Ovary (tissue), 9 donors: ENCODE results near the gene CTDSP2. TPM values are rescaled to one million over a fixed set of nuclear protein-coding genes. Genes with fewer than 3 reads are reported as not detected.

Experiments used
- DNase-seq, 5 donors: peaks; one replicate each; pipeline ENCODE4 v3.0.0-alpha.2; 2019 to 2020
- H3K27ac ChIP-seq, 2 donors: fragments of 200-600 bp; one replicate each; pipeline versions ENCODE4 v1.5.1 to v1.8.0; 2019 to 2022
- H3K27me3 ChIP-seq: fragments of 200-600 bp; one replicate; pipeline ENCODE4 v1.8.0; 2022
- H3K36me3 ChIP-seq: fragments of 200-600 bp; sonication (generic); one replicate; pipeline ENCODE4 v1.5.1; 2019
- H3K4me1 ChIP-seq: one replicate; pipeline ENCODE4 v1.8.1; 2013; ENCODE audit warnings: mild to moderate bottlenecking, moderate library complexity; ENCODE audit not compliant: insufficient read depth
- H3K4me3 ChIP-seq: fragments of 200-600 bp; sonication (generic); one replicate; pipeline ENCODE4 v1.5.1; 2017
- H3K9me3 ChIP-seq, 2 donors: fragments of 200-600 bp in 1 of 2; sonication (generic) in 1 of 2; one replicate each; pipeline versions ENCODE4 v1.5.1 to v1.8.1; 2013 to 2019; ENCODE audit warnings: mild to moderate bottlenecking in 1 of 2, moderate library complexity in 1 of 2
- CTCF ChIP-seq, 3 donors: fragments of 450-650 bp in 2 of 3; fragments of 200-600 bp in 1 of 3; IDR thresholded peaks; one replicate each; pipeline versions ENCODE4 v1.5.1 to v1.8.0; 2016 to 2022; ENCODE audit warnings: antibody characterized with exemption in 3 of 3, mild to moderate bottlenecking in 1 of 3
- EP300 ChIP-seq: sonication (generic); formaldehyde crosslinking; IDR thresholded peaks from one replicate; pipeline ENCODE4 v1.6.1; 2017; ENCODE audit warnings: antibody characterized with exemption
- POLR2A ChIP-seq: fragments of 450-650 bp; IDR thresholded peaks from one replicate; pipeline ENCODE4 v1.6.1; 2017; ENCODE audit warnings: antibody characterized with exemption, mild to moderate bottlenecking, moderate library complexity
- WGBS, 3 donors: extraction: QIAGEN DNeasy Blood & Tissue Kit in 1 of 3; methylation state at CpG; one replicate each; pipeline versions ENCODE4 v1.1.5 to v1.1.7; 2013 to 2017; 5-methylcytosine and 5-hydroxymethylcytosine counted together
- intact Hi-C, 4 donors: fragments of 100-400 bp; cut with DNase I; formaldehyde crosslinking; loops; one replicate each; pipeline versions ENCODE4 v1.11.0 to v1.15.1; 2022 to 2023
- microRNA counts: library from miRNA; unstranded; fragments of <30 nt; microRNA quantifications from one replicate; lab custom pipeline; 2016
- microRNA-seq, 3 donors: library from miRNA; unstranded; fragments of <30 nt; microRNA quantifications; one replicate each; pipeline versions ENCODE4 to v1.2.0, GENCODE V29; 2019 to 2020
- polyA plus RNA-seq, 2 donors: library from polyadenylated mRNA; stranded (reverse); fragments of 200-250 nt in 1 of 2; fragments of 350-450 nt in 1 of 2; fragmentation: Illumina TruSeq in 1 of 2; extraction: RNeasy Lipid Tissue Mini Kit (QIAGEN cat#74804) in 1 of 2; gene quantifications; one replicate each; pipeline ENCODE4 v1.2.3, GENCODE V29; 2013 to 2014
- small RNA-seq: library from RNA; depleted of rRNA; stranded (forward); fragments of <200 nt; gene quantifications from one replicate; pipeline ENCODE3, GENCODE V24; 2016
- total RNA-seq, 7 donors: library from RNA; depleted of rRNA in 2 of 7; stranded (reverse); fragments of >200 nt in 2 of 7; fragmentation: NEBNext Ultra II Directional in 3 of 7; extraction: Animal tissue kit (Norgen Biotek cat#: 25700) in 3 of 7; gene quantifications; one replicate each; pipeline versions ENCODE4 v1.1.0 to v1.2.4, GENCODE V29; 2016 to 2023
- donor health status: DM: no; HTN: no; CAD: no; lungs with moderate emphysema.
- donor health status: DM: no; HTN: no; CAD: no.
- donor health status: Bipolar disorder and iron deficiency.
- donor health status: DM: yes; HTN: yes; CAD: no.
- donor health status: DM: no; HTN: no; CAD: no.
- donor health status: DM: yes; HTN: yes; CAD: no.

The CTDSP2 gene
- total and polyA plus RNA-seq, 9 donors: 73.1 to 212 (median 166) TPM

GRCh38 chr12:57771873-57772428 lies 74.6 kb downstream of the CTDSP2 start, which contains the start of gene METTL1:
Gene METTL1 (minus strand): TSS chr12:57772105. CDS start chr12:57772083, 22 bp downstream.
- no peaks in the 10 kb centered on the region for H3K9me3 ChIP-seq
- 0 to 1% (median 0%) methylated on average over 28 of the region's 28 CpGs for WGBS, 3 donors
- intact Hi-C loops: no loop called here

GRCh38 chr12:57771236-57771872 lies 75.2 kb downstream of the CTDSP2 start:
- intact Hi-C loops: no loop called here
- no peaks in the 10 kb centered on the region for H3K27me3 ChIP-seq
- H3K4me1 ChIP-seq: peaks cover 8% of the 10 kb centered on the region
- WGBS, 3 donors: 2% methylated on average over 16 of the region's 16 CpGs
- H3K36me3 ChIP-seq: no peaks in the 10 kb centered on the region
- H3K4me3 ChIP-seq: peak overlapping the region; percentile 86
- H3K9me3 ChIP-seq: no peaks in the 10 kb centered on the region
- peak overlapping the region; percentile 67 to 85 for H3K27ac ChIP-seq
- DNase-seq: peak; percentile 91 to 95 (median 93)
- TF ChIP-seq POLR2A: no peak
- TF ChIP-seq CTCF (IDR thresholded peaks at IDR 0.05): no peak
- TF ChIP-seq EP300: no peak

More at GRCh38 chr12:57771873-57772428, 74.6 kb downstream of the CTDSP2 start, which contains the start of gene METTL1:
- DNase-seq: peak; percentile 94 to 96 (median 95)
- TF ChIP-seq POLR2A: peak; percentile 69
- TF ChIP-seq EP300: no peak
- no peak for TF ChIP-seq CTCF (IDR thresholded peaks at IDR 0.05)
- no peaks in the 10 kb centered on the region for H3K36me3 ChIP-seq
- H3K27me3 ChIP-seq: no peaks in the 10 kb centered on the region
- H3K4me3 ChIP-seq: peak within 1 kb of the TSS; percentile 86
- H3K4me1 ChIP-seq: peaks cover 4% of the 10 kb centered on the region
- H3K27ac ChIP-seq: peak within 1 kb of the TSS; percentile 67 to 85

- WGBS, 3 donors: 80 to 89% (median 83%) methylated on average over 4 of the region's 4 CpGs
- H3K4me1 ChIP-seq: peaks cover 9% of the 10 kb centered on the region
- H3K9me3 ChIP-seq: no peaks in the 10 kb centered on the region
- intact Hi-C loops: no loop called here
- DNase-seq: no peak
- no peaks in the 10 kb centered on the region for H3K27me3 ChIP-seq
- H3K4me3 ChIP-seq: no peak overlapping the region
- H3K36me3 ChIP-seq: no peaks in the 10 kb centered on the region
- TF ChIP-seq CTCF (IDR thresholded peaks at IDR 0.05) (no peak), EP300 (no peak)
- peak overlapping the region in 1 of 2 donors; percentile 85 for H3K27ac ChIP-seq
Observed at GRCh38 chr12:57770734-57771133, 75.8 kb downstream of the CTDSP2 start.

MicroRNA genes within 50 kb of the gene (microRNA counts, 767-probe panel; counts per million panel counts)
- microRNA hsa-miR-26a-5p (lab: Ali Mortazavi, UCI): 6,304 counts per million, percentile 98 among the panel's probes with 10 or more counts

Small RNAs within 50 kb of the gene (microRNA-seq; reads per million reads assigned to microRNA genes)
- 156 to 353 (median 324) reads per million in 3 donors for gene MIR26A2

Small RNAs within 50 kb of the gene (small RNA-seq; reads per million reads assigned to genes)
- gene MIR26A2 (3.3 reads per million, percentile 77 among the genes with 10 or more reads in this experiment), gene RNU6-1083P (not detected)

Other genes with a start within 250 kb of the CTDSP2 start
- gene DTX3, start 241.9 kb downstream of the CTDSP2 start, total RNA-seq: 10 to 100 TPM; 50.0 to 75.2 (median 57.8) TPM
- 10 to 100 TPM; 37.9 to 56.2 TPM for gene DTX3, start 241.9 kb downstream of the CTDSP2 start, polyA plus RNA-seq
- 10 to 100 TPM; 22.1 to 48.4 (median 37.1) TPM for gene ARHGEF25, start 235.3 kb downstream of the CTDSP2 start, total RNA-seq
- gene ARHGEF25, start 235.3 kb downstream of the CTDSP2 start, polyA plus RNA-seq: 10 to 100 TPM; 47.4 to 48.8 TPM
- gene B4GALNT1, start 213.5 kb downstream of the CTDSP2 start, total RNA-seq: 1 to 10 TPM in 1 of 7 donors, under 1 TPM in 6; 0.28 to 1.5 (median 0.56) TPM
- gene B4GALNT1, start 213.5 kb downstream of the CTDSP2 start, polyA plus RNA-seq: 1 to 10 TPM in 1 of 2 donors, under 1 TPM in 1; 0.22 to 1.3 TPM
- gene OS9, start 152.6 kb downstream of the CTDSP2 start, total RNA-seq: 100 to 1,000 TPM; 128 to 227 (median 200) TPM
- 100 to 1,000 TPM; 197 to 387 TPM for gene OS9, start 152.6 kb downstream of the CTDSP2 start, polyA plus RNA-seq
- under 1 TPM; 0.34 to 0.99 (median 0.60) TPM for gene AGAP2, start 108.0 kb downstream of the CTDSP2 start, total RNA-seq
- 1 to 10 TPM in 1 of 2 donors, under 1 TPM in 1; 0.33 to 1.3 TPM for gene AGAP2, start 108.0 kb downstream of the CTDSP2 start, polyA plus RNA-seq
- gene TSPAN31, start 101.7 kb downstream of the CTDSP2 start, total RNA-seq: 10 to 100 TPM; 27.7 to 64.0 (median 32.5) TPM
- gene TSPAN31, start 101.7 kb downstream of the CTDSP2 start, polyA plus RNA-seq: 10 to 100 TPM; 44.0 to 63.7 TPM
- 100 to 1,000 TPM; 111 to 175 (median 122) TPM for gene CDK4, start 94.4 kb downstream of the CTDSP2 start, total RNA-seq
- 100 to 1,000 TPM in 1 of 2 donors, 10 to 100 TPM in 1; 82.7 to 127 TPM for gene CDK4, start 94.4 kb downstream of the CTDSP2 start, polyA plus RNA-seq
- 10 to 100 TPM in 1 of 7 donors, 1 to 10 TPM in 6; 5.0 to 15.2 (median 7.7) TPM for gene MARCHF9, start 91.6 kb downstream of the CTDSP2 start, total RNA-seq
- 1 to 10 TPM; 5.0 to 7.9 TPM for gene MARCHF9, start 91.6 kb downstream of the CTDSP2 start, polyA plus RNA-seq
- gene CYP27B1, start 79.7 kb downstream of the CTDSP2 start, total RNA-seq: 1 to 10 TPM in 4 of 7 donors, under 1 TPM in 3; 0.12 to 2.5 (median 1.0) TPM
- gene CYP27B1, start 79.7 kb downstream of the CTDSP2 start, polyA plus RNA-seq: under 1 TPM; 0.18 to 0.30 TPM
- gene METTL1, start 74.6 kb downstream of the CTDSP2 start, total RNA-seq: 10 to 100 TPM in 6 of 7 donors, 1 to 10 TPM in 1; 5.7 to 48.6 (median 26.4) TPM
- gene METTL1, start 74.6 kb downstream of the CTDSP2 start, polyA plus RNA-seq: 10 to 100 TPM; 10.6 to 29.3 TPM
- 10 to 100 TPM; 11.0 to 18.0 (median 15.2) TPM for gene EEF1AKMT3, start 74.1 kb downstream of the CTDSP2 start, total RNA-seq
- gene EEF1AKMT3, start 74.1 kb downstream of the CTDSP2 start, polyA plus RNA-seq: 10 to 100 TPM; 10.4 to 15.0 TPM
- 10 to 100 TPM; 13.2 to 23.0 (median 20.1) TPM for gene TSFM, start 63.9 kb downstream of the CTDSP2 start, total RNA-seq
- 10 to 100 TPM; 17.5 to 28.1 TPM for gene TSFM, start 63.9 kb downstream of the CTDSP2 start, polyA plus RNA-seq
- 1 to 10 TPM; 1.4 to 5.3 (median 4.7) TPM for gene AVIL, start 28.0 kb downstream of the CTDSP2 start, total RNA-seq
- 1 to 10 TPM; 2.9 to 8.1 TPM for gene AVIL, start 28.0 kb downstream of the CTDSP2 start, polyA plus RNA-seq
- gene ATP23, start 94.8 kb upstream of the CTDSP2 start, total RNA-seq: 1 to 10 TPM; 2.7 to 5.5 (median 5.1) TPM
- gene ATP23, start 94.8 kb upstream of the CTDSP2 start, polyA plus RNA-seq: 1 to 10 TPM; 3.6 to 4.0 TPM